Testis (tissue), 3 donors: ENCODE measurements around the gene CNOT10. TPM values are rescaled to one million over a fixed set of nuclear protein-coding genes. Genes with fewer than 3 reads are reported as not detected.
"Not testable (repeated sequence)": the region's sequence is repeated elsewhere in the genome, so short reads cannot be mapped to it uniquely, and the experiment has no call there.

Experiments
- DNase-seq: peaks from one replicate; pipeline ENCODE4 v3.0.0-alpha.2; 2019
- H3K27ac ChIP-seq, 2 donors: fragments of 200-600 bp; sonication (generic); one replicate each; pipeline ENCODE4 v1.5.1; 2019
- H3K27me3 ChIP-seq: fragments of 200-600 bp; sonication (generic); one replicate; pipeline ENCODE4 v1.5.1; 2019
- H3K36me3 ChIP-seq: fragments of 200-600 bp; sonication (generic); one replicate; pipeline ENCODE4 v1.5.1; 2017; ENCODE audit warnings: low read depth; ENCODE audit errors: missing control alignments
- H3K4me1 ChIP-seq: fragments of 200-600 bp; sonication (generic); one replicate; pipeline ENCODE4 v1.5.1; 2019
- H3K4me3 ChIP-seq, 2 donors: fragments of 200-600 bp; sonication (generic); one replicate each; pipeline ENCODE4 v1.5.1; 2017 to 2019
- H3K9me3 ChIP-seq: fragments of 200-600 bp; sonication (generic); one replicate; pipeline ENCODE4 v1.5.1; 2017
- CTCF ChIP-seq, 3 experiments: fragments of 450-650 bp in 2 of 3; fragments of 200-600 bp in 1 of 3; sonication (generic) in 1 of 3; IDR thresholded peaks; one replicate each; pipeline ENCODE4 v1.5.1; 2016 to 2019; ENCODE audit warnings: antibody characterized with exemption in 3 of 3, mild to moderate bottlenecking in 2 of 3, moderate library complexity in 1 of 3
- POLR2A ChIP-seq: fragments of 450-650 bp; IDR thresholded peaks from one replicate; pipeline ENCODE4 v1.6.1; 2017; ENCODE audit warnings: antibody characterized with exemption, mild to moderate bottlenecking, moderate library complexity
- WGBS, 2 donors: methylation state at CpG; one replicate each; pipeline ENCODE4 v1.1.5; 2018; 5-methylcytosine and 5-hydroxymethylcytosine counted together
- intact Hi-C: fragments of 100-400 bp; cut with DNase I; formaldehyde crosslinking; loops from one replicate; pipeline ENCODE4 v1.15.1; 2023; ENCODE audit warnings: low total_unique reads
- polyA plus RNA-seq: library from polyadenylated mRNA; stranded (reverse); fragments of 350-450 nt; fragmentation: Illumina TruSeq; extraction: RNeasy Lipid Tissue Mini Kit (QIAGEN cat#74804); gene quantifications from one replicate; pipeline ENCODE4 v1.2.3, GENCODE V29; 2014; ENCODE audit warnings: low read depth, low replicate concordance; ENCODE audit not compliant: insufficient read depth
- total RNA-seq, 2 donors: library from RNA; depleted of rRNA; stranded (reverse); fragments of >200 nt; gene quantifications; one replicate each; pipeline ENCODE4 v1.2.3, GENCODE V29; 2016

Gene CNOT10
- total and polyA plus RNA-seq, 3 donors from 2014 or later: 56.4 to 100 (median 65.2) TPM

- H3K9me3 ChIP-seq: no peaks in the 10 kb centered on the region
- H3K27me3 ChIP-seq: no peaks in the 10 kb centered on the region
- WGBS, 2 donors: 79 to 93% methylated on average over 3 of the region's 3 CpGs
- TF ChIP-seq POLR2A (no peak), CTCF (IDR thresholded peaks at IDR 0.05) (no peak)
- no peak for DNase-seq
- intact Hi-C loops: no loop called here
- H3K4me1 ChIP-seq: no peaks in the 10 kb centered on the region
- H3K27ac ChIP-seq: no peak overlapping the region
- H3K36me3 ChIP-seq: no peaks in the 10 kb centered on the region
- H3K4me3 ChIP-seq: no peak overlapping the region
Measured at GRCh38 chr3:32660634-32661033, 24.4 kb upstream of the CNOT10 start.

GRCh38 chr3:32662647-32663046 lies 22.3 kb upstream of the CNOT10 start:
- no peaks in the 10 kb centered on the region for H3K27me3 ChIP-seq
- TF ChIP-seq CTCF (IDR thresholded peaks at IDR 0.05) (no peak), POLR2A (no peak)
- no peaks in the 10 kb centered on the region for H3K4me1 ChIP-seq
- H3K9me3 ChIP-seq: no peaks in the 10 kb centered on the region
- no peak overlapping the region for H3K27ac ChIP-seq
- no peaks in the 10 kb centered on the region for H3K36me3 ChIP-seq
- no peak for DNase-seq
- intact Hi-C loops: no loop called here
- H3K4me3 ChIP-seq: no peak overlapping the region

- H3K9me3 ChIP-seq, H3K27me3 ChIP-seq, H3K4me3 ChIP-seq, H3K4me1 ChIP-seq, intact Hi-C loops, H3K27ac ChIP-seq, DNase-seq, H3K36me3 ChIP-seq: not testable (repeated sequence)
- WGBS, 2 donors: 48 to 53% methylated on average over 5 of the region's 5 CpGs
- peak; percentile 3 to 61 (median 36) for TF ChIP-seq CTCF (IDR thresholded peaks at IDR 0.05)
Measured at GRCh38 chr3:32664630-32665075, 20.3 kb upstream of the CNOT10 start.

GRCh38 chr3:32667072-32667582 lies 17.9 kb upstream of the CNOT10 start:
- H3K27me3 ChIP-seq: no peaks in the 10 kb centered on the region
- H3K36me3 ChIP-seq: no peaks in the 10 kb centered on the region
- no peak for DNase-seq
- H3K4me1 ChIP-seq: no peaks in the 10 kb centered on the region
- intact Hi-C loops: no loop called here
- WGBS, 2 donors: 81 to 90% methylated on average over 3 of the region's 3 CpGs
- no peaks in the 10 kb centered on the region for H3K9me3 ChIP-seq
- H3K4me3 ChIP-seq: no peak overlapping the region
- H3K27ac ChIP-seq: no peak overlapping the region
- TF ChIP-seq CTCF (IDR thresholded peaks at IDR 0.05): no peak
- no peak for TF ChIP-seq POLR2A

- H3K27ac ChIP-seq, H3K27me3 ChIP-seq, H3K4me1 ChIP-seq, H3K4me3 ChIP-seq, H3K36me3 ChIP-seq, H3K9me3 ChIP-seq, intact Hi-C loops, DNase-seq: not testable (repeated sequence)
- 95 to 98% methylated on average over 5 to 6 of the region's 6 CpGs for WGBS, 2 donors
Measured at GRCh38 chr3:32669226-32669625, 15.8 kb upstream of the CNOT10 start.

GRCh38 chr3:32673730-32674129 lies 11.3 kb upstream of the CNOT10 start:
- H3K27ac ChIP-seq, intact Hi-C loops, H3K4me3 ChIP-seq, H3K9me3 ChIP-seq, H3K27me3 ChIP-seq, H3K4me1 ChIP-seq, H3K36me3 ChIP-seq: not testable (repeated sequence)
- peak; percentile 67 for DNase-seq
- WGBS, 2 donors: 70 to 75% methylated on average over 3 of the region's 3 CpGs
